ENCODE results near the gene TMEM131.

Gene TMEM131

DNA sequence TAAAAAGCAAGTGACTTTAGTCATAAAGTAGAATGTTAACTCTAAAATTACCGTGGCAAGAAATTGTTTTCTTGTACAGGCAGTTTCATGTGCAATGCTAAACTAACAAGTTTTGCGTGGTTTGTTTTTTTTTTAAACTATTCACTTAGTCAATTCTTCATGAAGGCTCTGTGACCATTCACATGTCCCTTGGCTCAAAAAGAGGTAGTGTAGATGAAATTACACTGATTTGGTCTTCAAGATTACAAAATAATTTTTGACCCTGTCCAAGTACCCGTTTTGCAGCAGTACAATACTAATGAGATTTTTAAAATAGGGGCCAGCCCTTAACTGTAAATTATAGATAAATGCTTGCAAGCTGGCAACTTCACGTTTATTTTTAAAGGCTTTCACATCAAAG lies 1.3 kb downstream of the TMEM131 start:
- WGBS (ENCODE audit: extremely low coverage, insufficient coverage, insufficient read length) = no CpG with 5 or more reads among the region's 4 CpGs
- H3K9me3 ChIP-seq (ENCODE audit: insufficient read depth, low read depth, low read length) = no peaks in the 10 kb centered on the region
- H2BK120ac ChIP-seq (ENCODE audit: insufficient read depth, low read length, poor library complexity) = no peak overlapping the region
- no peak for DNase-seq
- H2BK5ac ChIP-seq (ENCODE audit: low read depth, low read length, poor library complexity) = no peak overlapping the region
- peaks cover 8 to 11% of the 10 kb centered on the region in 2 experiments for H3K4me1 ChIP-seq (ENCODE audit: control insufficient read depth in 1 of 2, insufficient read depth in 2 of 2, low read length in 2 of 2)
- no peak overlapping the region for H2AK5ac ChIP-seq (ENCODE audit: low read length)
- no peak overlapping the region for H2AFZ ChIP-seq (ENCODE audit: insufficient read depth, low read length, poor library complexity)
- peak overlapping the region; percentile 11 for H3K4me2 ChIP-seq (ENCODE audit: low read length)
- no peaks in the 10 kb centered on the region for H3K36me3 ChIP-seq (ENCODE audit: control insufficient read depth in 1 of 2, insufficient read depth in 2 of 2, low read length in 2 of 2)
- no peak overlapping the region for H4K12ac ChIP-seq (ENCODE audit: low read depth, low read length)
- H2BK12ac ChIP-seq (ENCODE audit: low read length) = no peak overlapping the region
- H3K79me1 ChIP-seq (ENCODE audit: low read length) = peaks cover 13% of the 10 kb centered on the region
- no peak overlapping the region for H3K18ac ChIP-seq (ENCODE audit: low read length)
- no peak overlapping the region for H3K4me3 ChIP-seq (ENCODE audit: low read depth, low read length)
- H3K9ac ChIP-seq (ENCODE audit: low read length) = no peak overlapping the region
- H4K8ac ChIP-seq (ENCODE audit: low read depth, low read length) = no peak overlapping the region
- H3K27me3 ChIP-seq (ENCODE audit: insufficient read depth, low read length) = no peaks in the 10 kb centered on the region
- no peak overlapping the region for H3K27ac ChIP-seq (ENCODE audit: low read depth, low read length)
- H3K79me2 ChIP-seq (ENCODE audit: control insufficient read depth, insufficient read depth, low read length, poor library complexity) = peaks cover 12% of the 10 kb centered on the region
- H4K91ac ChIP-seq (ENCODE audit: low read depth, low read length) = no peak overlapping the region
- H3K14ac ChIP-seq (ENCODE audit: low read length) = no peak overlapping the region
- H3K23ac ChIP-seq (ENCODE audit: low read length) = no peak overlapping the region
- no peak overlapping the region for H3K4ac ChIP-seq (ENCODE audit: low read depth, low read length)

DNA sequence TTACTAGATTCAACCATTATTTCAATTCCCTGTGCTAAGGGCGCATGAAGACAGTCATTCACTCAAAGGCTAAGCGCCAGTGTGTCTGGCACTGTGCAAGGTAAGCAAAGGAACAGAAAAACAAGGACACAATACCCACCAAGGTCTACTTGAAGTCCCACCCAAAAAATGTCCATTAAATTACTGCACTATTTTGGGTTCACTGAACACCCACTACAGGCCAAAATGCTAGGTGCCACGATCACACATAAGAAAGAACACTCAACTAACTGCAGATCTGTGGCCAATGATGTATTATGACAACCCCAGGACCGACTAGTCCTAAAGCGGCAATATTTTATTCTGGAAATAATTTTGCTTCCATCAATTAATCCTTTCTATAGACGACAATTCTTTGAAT lies 1.8 kb downstream of the TMEM131 start:
- H4K12ac ChIP-seq (ENCODE audit: low read depth, low read length) = no peak overlapping the region
- H3K4me2 ChIP-seq (ENCODE audit: low read length) = peak overlapping the region; percentile 30
- no peak overlapping the region for H2AFZ ChIP-seq (ENCODE audit: insufficient read depth, low read length, poor library complexity)
- H3K79me1 ChIP-seq (ENCODE audit: low read length) = peaks cover 13% of the 10 kb centered on the region
- no peaks in the 10 kb centered on the region for H3K9me3 ChIP-seq (ENCODE audit: insufficient read depth, low read depth, low read length)
- H3K14ac ChIP-seq (ENCODE audit: low read length) = no peak overlapping the region
- H3K4me3 ChIP-seq (ENCODE audit: low read depth, low read length) = no peak overlapping the region
- H3K9ac ChIP-seq (ENCODE audit: low read length) = no peak overlapping the region
- H3K4ac ChIP-seq (ENCODE audit: low read depth, low read length) = peak overlapping the region; percentile 92
- H3K23ac ChIP-seq (ENCODE audit: low read length) = no peak overlapping the region
- peaks cover 8 to 11% of the 10 kb centered on the region in 2 experiments for H3K4me1 ChIP-seq (ENCODE audit: control insufficient read depth in 1 of 2, insufficient read depth in 2 of 2, low read length in 2 of 2)
- H2BK5ac ChIP-seq (ENCODE audit: low read depth, low read length, poor library complexity) = no peak overlapping the region
- no peak overlapping the region for H2AK5ac ChIP-seq (ENCODE audit: low read length)
- H2BK12ac ChIP-seq (ENCODE audit: low read length) = no peak overlapping the region
- H3K27me3 ChIP-seq (ENCODE audit: insufficient read depth, low read length) = no peaks in the 10 kb centered on the region
- no peak overlapping the region for H4K8ac ChIP-seq (ENCODE audit: low read depth, low read length)
- DNase-seq = no peak
- no CpG with 5 or more reads among the region's 6 CpGs for WGBS (ENCODE audit: extremely low coverage, insufficient coverage, insufficient read length)
- H3K27ac ChIP-seq (ENCODE audit: low read depth, low read length) = no peak overlapping the region
- H3K79me2 ChIP-seq (ENCODE audit: control insufficient read depth, insufficient read depth, low read length, poor library complexity) = peaks cover 12% of the 10 kb centered on the region
- no peak overlapping the region for H4K91ac ChIP-seq (ENCODE audit: low read depth, low read length)
- no peak overlapping the region for H2BK120ac ChIP-seq (ENCODE audit: insufficient read depth, low read length, poor library complexity)
- H3K18ac ChIP-seq (ENCODE audit: low read length) = no peak overlapping the region
- H3K36me3 ChIP-seq (ENCODE audit: control insufficient read depth in 1 of 2, insufficient read depth in 2 of 2, low read length in 2 of 2) = no peaks in the 10 kb centered on the region

DNA sequence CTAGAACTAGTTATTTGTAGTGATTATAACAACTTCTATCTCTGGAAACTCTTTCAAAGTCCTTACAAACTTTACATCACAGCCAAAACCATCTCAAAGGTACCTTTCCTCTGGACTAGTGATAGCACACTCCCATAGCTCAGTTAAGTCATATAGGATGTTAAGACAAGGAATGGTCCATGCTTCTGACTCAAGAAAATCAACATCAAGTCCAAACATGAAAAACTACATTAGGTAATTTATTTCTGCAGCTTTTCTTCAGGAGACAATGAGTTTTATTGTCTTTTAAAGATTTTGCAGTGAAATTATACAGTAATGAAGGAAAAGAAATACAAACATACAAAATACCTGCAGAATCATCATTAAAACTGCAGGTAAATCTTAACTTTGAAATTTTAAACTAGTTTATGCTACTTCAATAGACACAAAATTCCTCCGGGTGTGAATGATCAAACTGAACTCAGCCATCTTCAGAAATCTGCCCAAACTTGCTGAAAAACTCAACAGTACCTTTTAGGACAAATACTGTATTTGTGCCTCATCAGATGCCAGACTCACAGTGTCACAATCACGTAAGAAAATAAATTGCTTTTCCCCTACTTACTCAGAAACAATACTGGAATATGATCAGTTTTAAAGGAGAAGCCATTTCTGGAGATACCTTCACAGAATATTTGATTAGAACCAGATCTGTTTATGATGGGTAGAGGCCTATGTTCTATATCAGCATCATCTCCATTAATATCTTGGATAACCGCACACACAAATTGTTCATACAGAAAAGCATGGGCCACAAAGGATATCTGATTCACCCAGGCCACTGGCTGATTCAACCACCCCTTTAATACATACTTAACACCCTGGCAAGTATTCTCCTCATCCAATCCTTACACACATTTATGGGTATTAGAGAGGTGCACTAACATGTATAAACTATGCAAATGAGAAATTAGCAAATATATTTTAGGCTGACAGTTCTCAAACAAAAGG lies 2.6 kb downstream of the TMEM131 start:
- Histone ChIP-seq H2BK12ac (ENCODE audit: low read length) (no peak overlapping the region), H3K18ac (ENCODE audit: low read length) (no peak overlapping the region), H2BK5ac (ENCODE audit: low read depth, low read length, poor library complexity) (no peak overlapping the region), H2AK5ac (ENCODE audit: low read length) (no peak overlapping the region), H3K27me3 (ENCODE audit: insufficient read depth, low read length) (no peaks in the 10 kb centered on the region), H3K79me2 (ENCODE audit: control insufficient read depth, insufficient read depth, low read length, poor library complexity) (peaks cover 12% of the 10 kb centered on the region), H2BK120ac (ENCODE audit: insufficient read depth, low read length, poor library complexity) (no peak overlapping the region), H3K14ac (ENCODE audit: low read length) (no peak overlapping the region), H3K9me3 (ENCODE audit: insufficient read depth, low read depth, low read length) (no peaks in the 10 kb centered on the region), H2AFZ (ENCODE audit: insufficient read depth, low read length, poor library complexity) (no peak overlapping the region), H4K8ac (ENCODE audit: low read depth, low read length) (no peak overlapping the region), H3K4me2 (ENCODE audit: low read length) (no peak overlapping the region), H3K4me3 (ENCODE audit: low read depth, low read length) (no peak overlapping the region), H3K79me1 (ENCODE audit: low read length) (peaks cover 13% of the 10 kb centered on the region), H3K23ac (ENCODE audit: low read length) (no peak overlapping the region), H3K4ac (ENCODE audit: low read depth, low read length) (peak overlapping the region; percentile 84), H3K36me3 (ENCODE audit: control insufficient read depth in 1 of 2, insufficient read depth in 2 of 2, low read length in 2 of 2) (no peaks in the 10 kb centered on the region), H4K12ac (ENCODE audit: low read depth, low read length) (no peak overlapping the region), H4K91ac (ENCODE audit: low read depth, low read length) (no peak overlapping the region), H3K27ac (ENCODE audit: low read depth, low read length) (no peak overlapping the region), H3K4me1 (ENCODE audit: control insufficient read depth in 1 of 2, insufficient read depth in 2 of 2, low read length in 2 of 2) (peaks cover 7 to 10% of the 10 kb centered on the region in 2 experiments), H3K9ac (ENCODE audit: low read length) (no peak overlapping the region)
- WGBS (ENCODE audit: extremely low coverage, insufficient coverage, insufficient read length) = no CpG with 5 or more reads among the region's 3 CpGs
- DNase-seq = no peak

DNA sequence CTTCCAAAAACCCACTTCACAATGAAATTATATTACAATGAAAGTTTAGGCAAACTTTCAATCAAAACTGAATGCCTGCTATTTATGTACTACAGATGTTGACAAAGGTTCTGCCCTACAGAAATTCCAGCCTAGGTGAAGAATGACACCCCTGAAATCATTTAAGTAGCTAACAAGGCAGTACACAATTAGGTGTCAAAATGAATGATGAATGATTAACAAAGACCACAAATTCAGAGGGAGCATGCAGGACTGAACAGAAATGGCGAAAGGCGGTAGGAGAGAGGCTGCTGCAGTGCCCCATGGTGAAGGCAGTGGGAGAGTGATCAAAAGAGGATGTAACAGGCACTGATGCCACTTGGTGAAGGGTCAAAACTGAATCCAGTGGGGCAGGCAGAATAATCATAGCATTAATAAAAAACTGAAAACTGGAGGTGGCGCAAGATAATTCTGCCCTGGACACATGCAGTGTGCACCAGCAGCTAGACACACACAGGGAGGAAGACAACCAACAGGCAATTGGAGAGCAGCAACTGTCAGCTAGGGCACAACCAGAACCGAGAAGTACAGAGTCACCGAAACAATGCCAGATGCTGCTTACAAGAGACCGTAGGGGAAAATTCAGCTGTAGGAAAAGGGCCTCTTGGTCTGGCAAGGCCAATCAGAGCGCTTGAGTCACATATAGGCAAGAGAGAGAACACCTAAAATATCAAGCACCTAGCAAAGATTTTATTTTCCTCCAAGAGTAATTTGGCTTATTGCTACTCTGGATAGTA lies 4.5 kb downstream of the TMEM131 start:
- Histone ChIP-seq H4K91ac (ENCODE audit: low read depth, low read length) (no peak overlapping the region), H3K18ac (ENCODE audit: low read length) (no peak overlapping the region), H3K79me2 (ENCODE audit: control insufficient read depth, insufficient read depth, low read length, poor library complexity) (peaks cover 11% of the 10 kb centered on the region), H3K79me1 (ENCODE audit: low read length) (peaks cover 11% of the 10 kb centered on the region), H2AFZ (ENCODE audit: insufficient read depth, low read length, poor library complexity) (no peak overlapping the region), H3K9ac (ENCODE audit: low read length) (peak overlapping the region; percentile 44), H3K36me3 (ENCODE audit: control insufficient read depth in 1 of 2, insufficient read depth in 2 of 2, low read length in 2 of 2) (no peaks in the 10 kb centered on the region), H3K4me2 (ENCODE audit: low read length) (no peak overlapping the region), H2AK5ac (ENCODE audit: low read length) (no peak overlapping the region), H3K9me3 (ENCODE audit: insufficient read depth, low read depth, low read length) (no peaks in the 10 kb centered on the region), H2BK12ac (ENCODE audit: low read length) (no peak overlapping the region), H3K4me3 (ENCODE audit: low read depth, low read length) (no peak overlapping the region), H3K4ac (ENCODE audit: low read depth, low read length) (peak overlapping the region; percentile 60), H4K12ac (ENCODE audit: low read depth, low read length) (no peak overlapping the region), H4K8ac (ENCODE audit: low read depth, low read length) (no peak overlapping the region), H3K27me3 (ENCODE audit: insufficient read depth, low read length) (no peaks in the 10 kb centered on the region), H3K23ac (ENCODE audit: low read length) (no peak overlapping the region), H2BK5ac (ENCODE audit: low read depth, low read length, poor library complexity) (no peak overlapping the region), H3K4me1 (ENCODE audit: control insufficient read depth in 1 of 2, insufficient read depth in 2 of 2, low read length in 2 of 2) (peaks cover 3 to 4% of the 10 kb centered on the region in 2 experiments), H3K27ac (ENCODE audit: low read depth, low read length) (no peak overlapping the region), H3K14ac (ENCODE audit: low read length) (no peak overlapping the region), H2BK120ac (ENCODE audit: insufficient read depth, low read length, poor library complexity) (no peak overlapping the region)
- no peak for DNase-seq
- no CpG with 5 or more reads among the region's 7 CpGs for WGBS (ENCODE audit: extremely low coverage, insufficient coverage, insufficient read length)
